Vagina (tissue), 2 donors: ENCODE results near the gene SFT2D3.

Experiments used
- POLR2A ChIP-seq, 2 donors: fragments of 450-650 bp; IDR thresholded peaks; one replicate each; pipeline ENCODE4 v1.6.1; 2017; ENCODE audit warnings: antibody characterized with exemption in 2 of 2, mild to moderate bottlenecking in 2 of 2, moderate library complexity in 2 of 2
- TF ChIP-seq, protein P1 (sequence below), 3 experiments: fragments of 450-650 bp in 2 of 3; fragments of 200-600 bp in 1 of 3; sonication (generic) in 1 of 3; IDR thresholded peaks; one replicate each; pipeline ENCODE4 v1.5.1; 2017 to 2019; ENCODE audit warnings: antibody characterized with exemption in 3 of 3, mild to moderate bottlenecking in 2 of 3, moderate library complexity in 2 of 3

DNA sequence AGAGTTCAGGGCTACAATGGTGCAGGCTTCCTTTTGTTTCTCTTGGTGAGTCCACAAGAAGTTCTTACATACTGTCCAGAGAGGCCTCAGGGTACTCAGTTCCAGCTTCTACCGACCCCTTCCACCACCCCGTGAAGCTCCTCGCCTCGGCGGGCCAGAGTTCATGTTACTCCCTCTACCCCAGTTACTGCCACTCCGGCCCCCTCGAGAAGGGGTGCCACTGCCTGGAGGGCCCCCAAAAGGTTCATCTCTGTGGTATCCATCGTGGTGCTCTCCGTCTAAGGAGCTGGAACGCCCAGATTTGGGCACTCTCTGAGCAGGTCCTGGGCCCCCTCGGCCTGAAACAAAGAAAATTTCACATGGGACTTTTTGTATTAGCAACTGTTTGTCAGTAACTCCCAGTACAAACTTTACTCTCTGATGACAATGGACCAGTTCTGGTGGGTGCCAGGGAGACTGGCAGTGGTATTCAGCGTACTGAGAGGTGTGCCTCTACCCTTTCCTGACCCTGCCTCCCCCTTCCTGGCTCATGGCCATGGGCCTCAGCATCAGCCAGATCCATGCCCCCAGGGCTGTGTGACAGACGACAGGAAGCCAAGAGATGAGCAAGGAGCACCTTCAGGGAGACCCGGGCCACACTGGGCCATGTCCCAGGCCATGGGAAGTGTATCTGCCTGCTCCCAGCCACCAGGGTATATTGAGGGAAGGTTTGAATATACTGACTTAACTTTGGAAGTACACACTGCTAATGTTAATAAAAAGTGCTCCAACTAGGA, 5.1 kb downstream of the SFT2D3 start:
- TF ChIP-seq, protein P1, sequence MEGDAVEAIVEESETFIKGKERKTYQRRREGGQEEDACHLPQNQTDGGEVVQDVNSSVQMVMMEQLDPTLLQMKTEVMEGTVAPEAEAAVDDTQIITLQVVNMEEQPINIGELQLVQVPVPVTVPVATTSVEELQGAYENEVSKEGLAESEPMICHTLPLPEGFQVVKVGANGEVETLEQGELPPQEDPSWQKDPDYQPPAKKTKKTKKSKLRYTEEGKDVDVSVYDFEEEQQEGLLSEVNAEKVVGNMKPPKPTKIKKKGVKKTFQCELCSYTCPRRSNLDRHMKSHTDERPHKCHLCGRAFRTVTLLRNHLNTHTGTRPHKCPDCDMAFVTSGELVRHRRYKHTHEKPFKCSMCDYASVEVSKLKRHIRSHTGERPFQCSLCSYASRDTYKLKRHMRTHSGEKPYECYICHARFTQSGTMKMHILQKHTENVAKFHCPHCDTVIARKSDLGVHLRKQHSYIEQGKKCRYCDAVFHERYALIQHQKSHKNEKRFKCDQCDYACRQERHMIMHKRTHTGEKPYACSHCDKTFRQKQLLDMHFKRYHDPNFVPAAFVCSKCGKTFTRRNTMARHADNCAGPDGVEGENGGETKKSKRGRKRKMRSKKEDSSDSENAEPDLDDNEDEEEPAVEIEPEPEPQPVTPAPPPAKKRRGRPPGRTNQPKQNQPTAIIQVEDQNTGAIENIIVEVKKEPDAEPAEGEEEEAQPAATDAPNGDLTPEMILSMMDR (IDR thresholded peaks at IDR 0.05), result no peak
- no peak for TF ChIP-seq POLR2A (IDR thresholded peaks at IDR 0.05)
